CD4-positive, alpha-beta T cell treated with Interleukin-15 for 4 hours (primary cell): ENCODE measurements around the gene ZNF236.
A peak's percentile ranks its signal among the peaks of the same experiment; 100 is the strongest.
"Not testable (repeated sequence)": the region's sequence is repeated elsewhere in the genome, so short reads cannot be mapped to it uniquely, and the experiment has no call there.

Source experiments
- DNase-seq: peaks from one replicate; pipeline ENCODE4 v3.0.0-alpha.2; 2020; ENCODE audit warnings: low spot score

Gene ZNF236

GRCh38 chr18:76948345-76948744 is 126.0 kb downstream of the ZNF236 start:
- peak; percentile 3 for DNase-seq

GRCh38 chr18:76951456-76952247 is 129.3 kb downstream of the ZNF236 start:
- no peak for DNase-seq

GRCh38 chr18:76952747-76953146 is 130.4 kb downstream of the ZNF236 start:
- DNase-seq: no peak

GRCh38 chr18:76953156-76953555 is 130.8 kb downstream of the ZNF236 start:
- DNase-seq: no peak

- DNase-seq: no peak
Observed at GRCh38 chr18:76953583-76954233, 131.4 kb downstream of the ZNF236 start.

GRCh38 chr18:76955524-76956170 is 133.3 kb downstream of the ZNF236 start:
- no peak for DNase-seq

- no peak for DNase-seq
Observed at GRCh38 chr18:76956648-76957047, 134.3 kb downstream of the ZNF236 start.

- no peak for DNase-seq
Observed at GRCh38 chr18:76957384-76958355, 135.3 kb downstream of the ZNF236 start.

- no peak for DNase-seq
Observed at GRCh38 chr18:76958692-76959341, 136.5 kb downstream of the ZNF236 start.

- no peak for DNase-seq
Observed at GRCh38 chr18:76959605-76960004, 137.2 kb downstream of the ZNF236 start.

- DNase-seq: no peak
Observed at GRCh38 chr18:76960528-76961035, 138.2 kb downstream of the ZNF236 start.

GRCh38 chr18:76962851-76963250 is 140.5 kb downstream of the ZNF236 start:
- DNase-seq: no peak

- DNase-seq: no peak
Observed at GRCh38 chr18:76963936-76964335, 141.6 kb downstream of the ZNF236 start.

GRCh38 chr18:76965555-76966151 is 143.3 kb downstream of the ZNF236 start:
- DNase-seq: not testable (repeated sequence)

GRCh38 chr18:76967299-76967698 is 144.9 kb downstream of the ZNF236 start:
- not testable (repeated sequence) for DNase-seq

- no peak for DNase-seq
Observed at GRCh38 chr18:76967721-76968472, 145.5 kb downstream of the ZNF236 start.

- DNase-seq: no peak
Observed at GRCh38 chr18:76970770-76971559, 148.6 kb downstream of the ZNF236 start.

- no peak for DNase-seq
Observed at GRCh38 chr18:76972241-76972640, 149.9 kb downstream of the ZNF236 start.
